HG03159 (cell line): Measurements from ENCODE around the gene DRC3.

Experiments used
- ATAC-seq: cut with Tn5 transposase; IDR thresholded peaks from one replicate; pipeline ENCODE4 v1.9.1; 2021; ENCODE audit warnings: mild to moderate bottlenecking, moderate library complexity; ENCODE audit not compliant: unreplicated experiment

DRC3 gene

DNA sequence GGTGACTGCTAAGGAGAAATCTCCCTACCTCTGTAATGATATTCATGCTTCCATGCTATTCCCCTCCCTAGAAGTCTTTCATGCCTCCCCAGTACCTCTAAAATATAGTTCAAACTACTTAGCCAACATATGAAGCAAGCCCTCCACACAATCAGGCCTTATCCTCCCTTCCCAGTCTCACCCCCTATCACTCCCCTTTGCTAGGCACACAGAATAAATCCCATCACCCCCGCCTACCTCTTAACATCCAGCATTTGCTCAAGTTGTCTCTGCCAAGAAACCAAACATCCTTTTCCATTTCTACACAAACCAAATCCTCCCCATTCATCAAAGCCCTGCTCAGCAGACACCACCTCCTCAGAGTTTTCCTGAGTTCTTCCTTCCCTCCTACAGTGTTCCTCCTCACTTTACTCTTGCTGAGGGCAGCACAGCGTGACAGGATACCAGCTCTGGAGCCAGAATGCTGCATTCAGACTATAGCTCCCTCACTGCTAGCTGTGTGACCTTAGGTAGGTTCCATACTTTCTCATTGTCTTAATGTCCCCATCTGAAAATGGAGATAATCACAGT, 7.4 kb upstream of the DRC3 start:
- no peak for ATAC-seq

GRCh38 chr17:17966399-17966798, 6.3 kb upstream of the DRC3 start:
- no peak for ATAC-seq

GRCh38 chr17:17970699-17971430, 1.8 kb upstream of the DRC3 start:
- ATAC-seq: no peak

- no peak for ATAC-seq
Observed at GRCh38 chr17:17971431-17972125, 1.1 kb upstream of the DRC3 start.

- no peak for ATAC-seq
Observed at GRCh38 chr17:17972952-17973254, 241 bp downstream of the DRC3 start.

DNA sequence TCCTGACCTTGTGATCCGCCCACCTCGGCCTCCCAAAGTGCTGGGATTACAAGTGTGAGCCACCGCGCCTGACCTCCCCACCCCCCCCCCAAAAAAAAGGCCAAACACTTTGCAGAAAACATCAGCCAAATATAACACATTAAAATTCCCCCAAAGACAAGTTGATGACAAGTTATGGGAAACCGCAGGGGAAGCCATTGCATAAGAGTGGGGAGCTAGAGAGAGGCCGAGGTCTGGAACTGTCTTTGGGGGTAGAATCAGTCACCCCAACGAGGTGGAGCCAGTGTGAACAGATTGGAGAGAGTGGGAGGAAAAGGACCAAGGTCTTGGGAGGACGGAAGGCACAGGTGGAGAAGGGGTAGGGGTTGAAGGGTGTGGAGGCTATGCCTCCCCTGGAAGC, 2.8 kb downstream of the DRC3 start:
- no peak for ATAC-seq

DNA sequence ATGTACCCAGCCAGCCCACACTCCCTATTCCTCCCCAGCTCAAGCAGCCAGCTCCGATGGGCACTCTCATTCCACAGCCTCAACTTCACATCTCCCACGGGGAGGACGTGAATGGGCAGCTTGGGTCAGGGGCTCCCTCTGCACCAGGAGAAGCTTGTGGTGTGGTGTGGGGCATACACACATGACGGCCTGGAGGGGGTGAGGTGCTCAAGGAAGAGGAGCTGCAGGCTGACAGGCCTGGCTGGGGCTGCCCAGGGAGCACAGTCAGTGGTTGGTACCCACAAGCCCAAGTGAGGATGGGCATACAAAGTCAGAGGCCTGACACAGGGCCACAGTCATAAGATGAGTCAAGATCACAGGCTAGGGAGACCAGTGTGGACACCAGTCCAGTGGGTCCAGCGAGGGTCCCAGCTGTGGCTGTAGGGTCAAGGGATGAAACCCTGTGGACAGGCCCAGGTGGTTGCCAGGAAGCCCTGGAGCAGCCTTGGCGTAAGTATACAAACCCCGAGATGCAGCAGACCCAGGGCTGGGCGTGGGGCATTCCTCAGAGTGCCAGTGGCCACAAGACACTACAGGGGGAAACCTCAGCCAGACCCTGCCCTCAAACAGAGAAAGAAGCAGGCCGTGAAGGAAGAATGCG, 4.4 kb downstream of the DRC3 start:
- ATAC-seq: no peak

- no peak for ATAC-seq
Observed at GRCh38 chr17:17978481-17979424, 6.1 kb downstream of the DRC3 start.

- no peak for ATAC-seq
Observed at GRCh38 chr17:17979778-17980177, 7.1 kb downstream of the DRC3 start.

GRCh38 chr17:17981330-17981729, 8.7 kb downstream of the DRC3 start:
- no peak for ATAC-seq

- no peak for ATAC-seq
Observed at GRCh38 chr17:17982801-17983200, 10.1 kb downstream of the DRC3 start.

DNA sequence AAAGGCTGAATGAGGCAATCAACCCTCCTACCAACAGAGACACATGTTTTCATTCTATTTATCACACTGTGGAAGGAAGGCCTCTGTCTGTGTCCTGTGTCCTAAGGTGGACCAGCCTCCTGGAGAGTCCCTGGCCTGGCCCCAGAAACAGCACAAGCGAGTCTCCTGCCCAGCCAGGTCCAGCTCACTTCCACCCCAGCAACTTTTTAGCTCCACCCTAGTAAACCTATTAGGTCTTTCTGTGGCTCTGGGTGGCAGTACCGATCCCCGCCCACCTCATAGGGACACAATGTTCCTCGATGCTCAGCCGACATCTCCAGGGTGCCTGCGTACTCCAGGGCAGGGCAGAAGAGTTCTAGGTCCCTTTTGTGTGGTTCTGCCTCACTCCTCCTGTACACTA, 10.7 kb downstream of the DRC3 start:
- no peak for ATAC-seq

DNA sequence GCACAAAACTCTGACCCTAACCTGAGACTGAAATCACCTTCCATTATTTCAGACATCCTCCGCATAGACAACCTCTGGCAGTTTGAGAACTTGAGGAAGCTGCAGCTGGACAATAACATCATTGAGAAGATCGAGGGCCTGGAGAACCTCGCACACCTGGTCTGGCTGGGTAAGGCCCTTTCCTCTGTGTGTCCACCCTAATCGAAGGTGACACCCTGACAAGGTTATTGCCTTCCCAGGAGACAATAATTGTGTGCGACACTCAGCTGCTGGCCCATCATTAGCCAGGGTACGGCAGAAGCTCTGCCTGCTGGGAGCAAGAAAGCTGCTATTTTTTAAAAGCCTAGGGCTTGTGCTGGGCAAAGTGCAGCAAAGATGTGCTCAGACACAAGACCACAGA, 11.1 kb downstream of the DRC3 start:
- no peak for ATAC-seq

- no peak for ATAC-seq
Observed at GRCh38 chr17:17985153-17985552, 12.5 kb downstream of the DRC3 start.

- ATAC-seq: no peak
Observed at GRCh38 chr17:17985555-17985954, 12.9 kb downstream of the DRC3 start.

GRCh38 chr17:17987187-17987896, 14.7 kb downstream of the DRC3 start:
- ATAC-seq: no peak

GRCh38 chr17:17987901-17988300, 15.2 kb downstream of the DRC3 start:
- ATAC-seq: no peak

- ATAC-seq: no peak
Observed at GRCh38 chr17:17988427-17988945, 15.8 kb downstream of the DRC3 start.

GRCh38 chr17:17989081-17989480, 16.4 kb downstream of the DRC3 start:
- ATAC-seq: no peak

GRCh38 chr17:17989618-17990017, 17.0 kb downstream of the DRC3 start:
- no peak for ATAC-seq
